WI38 (cell line): Measurements from ENCODE around the gene ABHD16A.

Experiments
- H3K4me3 ChIP-seq: 2 replicates; pipeline ENCODE4 v1.5.1; 2011; ENCODE audit warnings: low read depth, mild to moderate bottlenecking, control low read depth, low read length
- CTCF ChIP-seq: IDR thresholded peaks from 2 replicates; pipeline ENCODE4 v1.5.1; 2012; ENCODE audit warnings: low read depth, mild to moderate bottlenecking, control low read depth, low read length

The ABHD16A gene

GRCh38 chr6:31719001-31719400, 15.9 kb upstream of the ABHD16A start:
- TF ChIP-seq CTCF, result no peak
- H3K4me3 ChIP-seq, result no peak overlapping the region

GRCh38 chr6:31718265-31718664, 15.1 kb upstream of the ABHD16A start:
- no peak for TF ChIP-seq CTCF
- no peak overlapping the region for H3K4me3 ChIP-seq

GRCh38 chr6:31717499-31718222, 14.5 kb upstream of the ABHD16A start:
- no peak overlapping the region for H3K4me3 ChIP-seq
- no peak for TF ChIP-seq CTCF

- no peak within 1 kb of the TSS for H3K4me3 ChIP-seq
- no peak for TF ChIP-seq CTCF
Observed at GRCh38 chr6:31715022-31715958, 12.2 kb upstream of the ABHD16A start, which contains the start of gene LY6G6D. Gene LY6G6D (plus strand): TSS chr6:31715348. CDS start chr6:31715356, 8 bp downstream.

- TF ChIP-seq CTCF, result no peak
- H3K4me3 ChIP-seq, result no peak overlapping the region
Observed at GRCh38 chr6:31713991-31714684, 11.0 kb upstream of the ABHD16A start.

GRCh38 chr6:31713465-31713864, 10.3 kb upstream of the ABHD16A start:
- no peak overlapping the region for H3K4me3 ChIP-seq
- TF ChIP-seq CTCF, result no peak

GRCh38 chr6:31712296-31712695, 9.2 kb upstream of the ABHD16A start:
- no peak for TF ChIP-seq CTCF
- H3K4me3 ChIP-seq, result no peak overlapping the region
